Mesodermal cell (in vitro differentiated cells): ENCODE measurements around the gene TLL2.

Experiments used
- H3K27ac ChIP-seq: 2 replicates; pipeline ENCODE4 v1.7.0; 2013; ENCODE audit warnings: mild to moderate bottlenecking, low read depth, low read length, moderate library complexity; ENCODE audit not compliant: severe bottlenecking
- H3K36me3 ChIP-seq: 2 replicates; pipeline ENCODE4 v1.7.1; 2013; ENCODE audit warnings: mild to moderate bottlenecking, low read length, moderate library complexity; ENCODE audit not compliant: control insufficient read depth, insufficient read depth
- H3K4me1 ChIP-seq: one replicate; pipeline ENCODE4 v1.7.1; 2013; ENCODE audit warnings: mild to moderate bottlenecking, low read length; ENCODE audit not compliant: insufficient read depth, control insufficient read depth, poor library complexity, severe bottlenecking
- H3K4me3 ChIP-seq: 2 replicates; pipeline ENCODE4 v1.7.0; 2013; ENCODE audit warnings: low read length, control low read depth, mild to moderate bottlenecking; ENCODE audit not compliant: insufficient read depth, poor library complexity, severe bottlenecking; ENCODE audit errors: extremely low read depth
- H3K9me3 ChIP-seq: 2 replicates; pipeline ENCODE4 v1.7.1; 2013; ENCODE audit warnings: mild to moderate bottlenecking, low read length, moderate library complexity; ENCODE audit not compliant: control insufficient read depth
- WGBS, 2 experiments: methylation state at CpG; one replicate each; pipeline ENCODE4 v1.1.5; 2013; ENCODE audit warnings: missing lambda C conversion rate in 2 of 2; ENCODE audit not compliant: insufficient coverage in 2 of 2; 5-methylcytosine and 5-hydroxymethylcytosine counted together

Gene TLL2

GRCh38 chr10:96493871-96494525 is 19.7 kb downstream of the TLL2 start:
- H3K4me1 ChIP-seq: peaks cover 4% of the 10 kb centered on the region
- no peak overlapping the region for H3K4me3 ChIP-seq
- H3K36me3 ChIP-seq: no peaks in the 10 kb centered on the region
- H3K9me3 ChIP-seq: no peaks in the 10 kb centered on the region
- no peak overlapping the region for H3K27ac ChIP-seq
- 94 to 97% methylated on average over 8 to 11 of the region's 12 CpGs for WGBS, 2 experiments

- H3K9me3 ChIP-seq: no peaks in the 10 kb centered on the region
- peaks cover 4% of the 10 kb centered on the region for H3K4me1 ChIP-seq
- no peaks in the 10 kb centered on the region for H3K36me3 ChIP-seq
- WGBS, 2 experiments: 90 to 92% methylated on average over 1 to 2 of the region's 2 CpGs
- H3K4me3 ChIP-seq: no peak overlapping the region
- H3K27ac ChIP-seq: no peak overlapping the region
Observed at GRCh38 chr10:96493254-96493653, 20.5 kb downstream of the TLL2 start.

- H3K36me3 ChIP-seq: no peaks in the 10 kb centered on the region
- H3K9me3 ChIP-seq: no peaks in the 10 kb centered on the region
- H3K27ac ChIP-seq: no peak overlapping the region
- no peak overlapping the region for H3K4me3 ChIP-seq
- WGBS, 2 experiments: 92 to 100% methylated on average over 2 of the region's 3 CpGs
- peaks cover 4% of the 10 kb centered on the region for H3K4me1 ChIP-seq
Observed at GRCh38 chr10:96491303-96491702, 22.4 kb downstream of the TLL2 start.

- 92 to 94% methylated on average over 13 to 14 of the region's 14 CpGs for WGBS, 2 experiments
- Histone ChIP-seq H3K36me3 (no peaks in the 10 kb centered on the region), H3K9me3 (no peaks in the 10 kb centered on the region)
Observed at GRCh38 chr10:96488161-96488935, 25.4 kb downstream of the TLL2 start.

GRCh38 chr10:96482815-96483588 is 30.7 kb downstream of the TLL2 start:
- Histone ChIP-seq H3K4me1 (no peaks in the 10 kb centered on the region), H3K9me3 (no peaks in the 10 kb centered on the region), H3K4me3 (no peak overlapping the region), H3K27ac (no peak overlapping the region), H3K36me3 (no peaks in the 10 kb centered on the region)
- 91 to 96% methylated on average over 3 of the region's 4 CpGs for WGBS, 2 experiments

More at GRCh38 chr10:96488161-96488935, 25.4 kb downstream of the TLL2 start:
- no peak overlapping the region for H3K4me3 ChIP-seq
- H3K4me1 ChIP-seq: no peaks in the 10 kb centered on the region
- H3K27ac ChIP-seq: no peak overlapping the region

- H3K9me3 ChIP-seq: no peaks in the 10 kb centered on the region
- WGBS, 2 experiments: 81 to 82% methylated on average over 7 of the region's 9 CpGs
- no peak overlapping the region for H3K4me3 ChIP-seq
- H3K4me1 ChIP-seq: no peaks in the 10 kb centered on the region
- no peak overlapping the region for H3K27ac ChIP-seq
- H3K36me3 ChIP-seq: no peaks in the 10 kb centered on the region
Observed at GRCh38 chr10:96478355-96478754, 35.4 kb downstream of the TLL2 start.

- Histone ChIP-seq H3K4me1 (no peaks in the 10 kb centered on the region), H3K9me3 (no peaks in the 10 kb centered on the region), H3K27ac (no peak overlapping the region), H3K36me3 (no peaks in the 10 kb centered on the region), H3K4me3 (no peak overlapping the region)
- WGBS, 2 experiments: 89 to 97% methylated on average over 3 to 4 of the region's 9 CpGs
Observed at GRCh38 chr10:96473866-96474265, 39.9 kb downstream of the TLL2 start.

GRCh38 chr10:96470116-96470743 is 43.5 kb downstream of the TLL2 start:
- Histone ChIP-seq H3K27ac (no peak overlapping the region), H3K36me3 (no peaks in the 10 kb centered on the region), H3K4me1 (no peaks in the 10 kb centered on the region), H3K9me3 (no peaks in the 10 kb centered on the region), H3K4me3 (no peak overlapping the region)
- 33 to 43% methylated on average over 1 to 2 of the region's 4 CpGs for WGBS, 2 experiments

- H3K27ac ChIP-seq: no peak overlapping the region
- no peaks in the 10 kb centered on the region for H3K36me3 ChIP-seq
- no peaks in the 10 kb centered on the region for H3K4me1 ChIP-seq
- 67 to 68% methylated on average over 3 to 5 of the region's 5 CpGs for WGBS, 2 experiments
- no peaks in the 10 kb centered on the region for H3K9me3 ChIP-seq
- no peak overlapping the region for H3K4me3 ChIP-seq
Observed at GRCh38 chr10:96468845-96469244, 44.9 kb downstream of the TLL2 start.

- WGBS, 2 experiments: 87 to 93% methylated on average over 5 of the region's 6 CpGs
- Histone ChIP-seq H3K4me3 (no peak overlapping the region), H3K27ac (no peak overlapping the region), H3K36me3 (no peaks in the 10 kb centered on the region), H3K9me3 (peaks cover 4% of the 10 kb centered on the region), H3K4me1 (no peaks in the 10 kb centered on the region)
Observed at GRCh38 chr10:96465599-96465998, 48.1 kb downstream of the TLL2 start.
